Transverse colon (tissue), 4 donors: ENCODE data around the gene TOLLIP. TPM values are rescaled to one million over a fixed set of nuclear protein-coding genes. Genes with fewer than 3 reads are reported as not detected.
"Not testable (repeated sequence)": the region's sequence is repeated elsewhere in the genome, so short reads cannot be mapped to it uniquely, and the experiment has no call there.

Experiments used
- DNase-seq: peaks from one replicate; pipeline ENCODE4 v3.0.0-alpha.2; 2019
- H3K27ac ChIP-seq, 4 donors: fragments of 200-600 bp; sonication (generic); 2 replicates each; pipeline ENCODE4 v1.5.1; 2016 to 2018; ENCODE audit warnings: inconsistent platforms in 4 of 4
- H3K27me3 ChIP-seq: fragments of 200-600 bp; sonication (generic); 2 replicates; pipeline ENCODE4 v1.5.1; 2017; ENCODE audit warnings: inconsistent platforms
- H3K36me3 ChIP-seq, 4 donors: fragments of 200-600 bp; sonication (generic); 2 replicates each; pipeline ENCODE4 v1.5.1; 2017 to 2019; ENCODE audit warnings: inconsistent platforms in 4 of 4
- H3K4me1 ChIP-seq, 4 donors: fragments of 200-600 bp; sonication (generic); 2 replicates each; pipeline ENCODE4 v1.5.1; 2017 to 2020; ENCODE audit warnings: inconsistent platforms in 4 of 4
- H3K4me3 ChIP-seq, 4 donors: fragments of 200-600 bp; sonication (generic); 1 replicate in 1 of 4; 2 replicates in 3 of 4; pipeline versions ENCODE4 v1.5.1 to v1.6.1; 2017 to 2019; ENCODE audit warnings: inconsistent platforms in 4 of 4
- H3K9me3 ChIP-seq, 2 donors: fragments of 200-600 bp; sonication (generic); 2 replicates each; pipeline ENCODE4 v1.5.1; 2017 to 2019; ENCODE audit warnings: inconsistent platforms in 2 of 2
- EP300 ChIP-seq: sonication (generic); formaldehyde crosslinking; IDR thresholded peaks from one replicate; pipeline ENCODE4 v1.6.1; 2017; ENCODE audit warnings: antibody characterized with exemption, low read depth
- POLR2A ChIP-seq: fragments of 450-650 bp; IDR thresholded peaks from one replicate; pipeline ENCODE4 v1.6.1; 2016; ENCODE audit warnings: antibody characterized with exemption, mild to moderate bottlenecking, moderate library complexity
- POLR2AphosphoS5 ChIP-seq, 3 donors: sonication (generic); formaldehyde crosslinking; IDR thresholded peaks; one replicate each; pipeline ENCODE4 v1.6.1; 2016; ENCODE audit warnings: antibody characterized with exemption in 3 of 3
- WGBS, 2 donors: methylation state at CpG; one replicate each; pipeline ENCODE4 v1.1.5; 2018; ENCODE audit warnings: low coverage in 1 of 2; 5-methylcytosine and 5-hydroxymethylcytosine counted together
- in situ Hi-C, 4 donors: fragments of 200-750 bp; cut with MboI; loops; one replicate each; pipeline versions ENCODE4 v1.15.0 to v1.15.1; 2017; ENCODE audit warnings: low sequenced_read_pairs in 3 of 4, low pct_ligation_motif_present in 1 of 4, low pct_unique_long_range_greater_than_20kb in 1 of 4
- intact Hi-C: fragments of 100-400 bp; cut with DNase I; formaldehyde crosslinking; loops from one replicate; pipeline ENCODE4 v1.15.1; 2023; ENCODE audit warnings: low total_unique reads
- total RNA-seq, 4 donors: library from RNA; depleted of rRNA; stranded (reverse); fragments of >200 nt; gene quantifications; one replicate each; pipeline ENCODE4 v1.1.0, GENCODE V29; 2016
- TF ChIP-seq, protein P1 (sequence below), 5 experiments: fragments of 200-600 bp in 3 of 5; fragments of 450-650 bp in 2 of 5; sonication (generic) in 3 of 5; IDR thresholded peaks; 1 replicate in 2 of 5; 2 replicates in 3 of 5; pipeline ENCODE4 v1.5.1; 2016 to 2017; ENCODE audit warnings: antibody characterized with exemption in 5 of 5, inconsistent platforms in 3 of 5, mild to moderate bottlenecking in 2 of 5, moderate library complexity in 1 of 5

Gene TOLLIP
- total RNA-seq = 100 to 1,000 TPM in 1 of 4 donors, 10 to 100 TPM in 3; 25.9 to 132 (median 50.4) TPM

DNA sequence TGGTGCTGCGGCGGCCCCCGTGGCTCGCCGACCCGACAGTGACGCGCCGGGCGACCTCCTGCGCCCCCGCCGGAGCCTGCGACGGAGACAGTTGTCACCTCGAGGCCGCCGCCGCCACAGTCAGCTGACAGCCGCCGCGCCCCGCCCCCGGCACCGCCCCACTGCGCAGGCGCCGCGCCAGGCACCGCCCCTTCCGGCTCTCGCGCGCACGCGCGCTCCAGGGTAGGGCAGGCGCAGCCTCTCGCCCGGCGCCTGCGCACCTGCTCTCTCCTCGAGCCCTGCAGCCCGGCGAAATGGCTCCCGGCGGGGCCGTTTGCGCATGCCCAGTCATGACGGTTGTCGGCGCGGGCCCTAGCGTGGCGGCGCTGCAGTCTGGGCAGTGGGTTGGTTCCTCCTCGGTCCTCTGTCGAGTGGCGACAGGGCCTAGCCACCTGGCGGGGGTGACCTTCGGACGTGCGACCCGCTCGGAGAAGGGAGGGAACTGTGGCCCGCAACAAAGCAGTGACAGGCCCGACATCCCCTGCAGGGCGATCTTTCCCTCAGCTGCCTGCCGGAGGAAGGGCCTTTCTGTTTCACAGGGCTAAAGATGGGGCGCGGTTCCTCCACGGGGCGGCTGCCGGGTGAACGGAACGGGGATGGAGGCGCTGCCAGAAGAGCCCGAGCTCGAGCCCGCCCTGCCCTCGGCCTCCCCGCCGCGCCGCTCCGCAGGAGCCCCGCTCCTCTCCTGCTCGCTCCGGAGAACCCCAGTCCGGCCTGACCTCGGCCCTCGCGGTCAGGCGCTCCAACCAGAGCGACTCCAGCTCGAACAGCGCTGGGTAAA, at the start of gene TOLLIP:
Gene TOLLIP (minus strand): TSS at position 135 of the 820 bp plus-strand sequence. CDS start 134 bp downstream, at position 1.
- H3K36me3 ChIP-seq = no peaks in the 10 kb centered on the region
- intact Hi-C loops = loop anchor here (10.0 kb wide), 1 partner anchor 205 kb away; no protein-coding TSS in a partner anchor
- H3K4me1 ChIP-seq = peaks cover 15 to 53% (median 46%) of the 10 kb centered on the region in 4 donors
- WGBS, 2 donors = 4% methylated on average over 40 of the region's 97 CpGs; no CpG with 5 or more reads in 1 of the 2 donors
- H3K27me3 ChIP-seq = no peaks in the 10 kb centered on the region
- peak; percentile 97 for DNase-seq
- in situ Hi-C loops = no loop called here
- peak within 1 kb of the TSS; percentile 93 to 96 (median 94) for H3K27ac ChIP-seq
- no peaks in the 10 kb centered on the region for H3K9me3 ChIP-seq
- peak; percentile 80 to 88 (median 83) for TF ChIP-seq POLR2AphosphoS5 (IDR thresholded peaks at IDR 0.05)
- TF ChIP-seq POLR2A = peak; percentile 73
- TF ChIP-seq, protein P1, sequence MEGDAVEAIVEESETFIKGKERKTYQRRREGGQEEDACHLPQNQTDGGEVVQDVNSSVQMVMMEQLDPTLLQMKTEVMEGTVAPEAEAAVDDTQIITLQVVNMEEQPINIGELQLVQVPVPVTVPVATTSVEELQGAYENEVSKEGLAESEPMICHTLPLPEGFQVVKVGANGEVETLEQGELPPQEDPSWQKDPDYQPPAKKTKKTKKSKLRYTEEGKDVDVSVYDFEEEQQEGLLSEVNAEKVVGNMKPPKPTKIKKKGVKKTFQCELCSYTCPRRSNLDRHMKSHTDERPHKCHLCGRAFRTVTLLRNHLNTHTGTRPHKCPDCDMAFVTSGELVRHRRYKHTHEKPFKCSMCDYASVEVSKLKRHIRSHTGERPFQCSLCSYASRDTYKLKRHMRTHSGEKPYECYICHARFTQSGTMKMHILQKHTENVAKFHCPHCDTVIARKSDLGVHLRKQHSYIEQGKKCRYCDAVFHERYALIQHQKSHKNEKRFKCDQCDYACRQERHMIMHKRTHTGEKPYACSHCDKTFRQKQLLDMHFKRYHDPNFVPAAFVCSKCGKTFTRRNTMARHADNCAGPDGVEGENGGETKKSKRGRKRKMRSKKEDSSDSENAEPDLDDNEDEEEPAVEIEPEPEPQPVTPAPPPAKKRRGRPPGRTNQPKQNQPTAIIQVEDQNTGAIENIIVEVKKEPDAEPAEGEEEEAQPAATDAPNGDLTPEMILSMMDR (IDR thresholded peaks at IDR 0.05) = peak in 2 of 5 experiments; percentile 4 to 33
- no peak for TF ChIP-seq EP300
- H3K4me3 ChIP-seq = peak within 1 kb of the TSS; percentile 63 to 94 (median 88)

DNA sequence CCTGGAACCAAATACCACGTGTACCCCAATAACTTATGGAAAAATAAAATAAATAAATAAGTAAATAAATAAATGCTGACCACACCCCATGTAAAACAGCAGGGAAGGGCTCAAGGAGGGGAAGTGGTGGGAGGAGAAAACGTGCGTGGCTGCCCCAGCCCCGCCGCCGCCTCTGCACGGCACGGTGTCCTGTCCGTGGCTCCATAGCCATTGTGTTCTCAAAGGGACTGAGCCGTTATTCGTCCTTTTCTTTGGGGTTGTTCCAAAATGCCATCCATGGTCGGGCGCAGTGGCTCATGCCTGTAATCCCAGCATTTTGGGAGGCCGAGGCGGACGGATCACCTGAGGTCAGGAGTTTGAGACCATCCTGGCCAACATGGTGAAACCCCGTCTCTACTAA, 49.5 kb upstream of the TOLLIP start:
- DNase-seq, H3K4me3 ChIP-seq, H3K9me3 ChIP-seq, H3K36me3 ChIP-seq, H3K4me1 ChIP-seq, H3K27ac ChIP-seq, intact Hi-C loops, in situ Hi-C loops: not testable (repeated sequence)
- 83% methylated on average over 17 of the region's 17 CpGs; no CpG with 5 or more reads in 1 of the 2 donors for WGBS, 2 donors
- H3K27me3 ChIP-seq = peaks cover 11% of the 10 kb centered on the region

DNA sequence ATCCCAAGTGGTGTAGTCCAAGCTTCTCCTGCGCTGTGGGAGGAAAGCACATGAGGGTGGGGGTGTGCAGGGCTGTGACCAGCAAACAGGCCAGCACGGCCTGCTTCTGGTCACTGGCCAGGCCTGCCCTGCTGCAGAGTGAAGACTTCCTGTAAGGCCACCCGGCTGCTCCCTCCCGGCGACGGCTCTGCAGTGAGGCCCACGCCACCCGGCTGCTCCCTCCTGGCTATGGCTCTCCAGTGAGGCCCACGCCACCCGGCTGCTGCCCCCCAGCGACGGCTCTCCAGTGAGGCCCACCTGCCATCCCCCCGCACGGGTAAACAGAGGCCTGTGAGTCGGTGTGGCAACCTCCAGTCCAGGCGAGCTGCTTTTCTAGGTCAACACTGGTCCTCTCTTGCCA, 48.9 kb upstream of the TOLLIP start:
- Histone ChIP-seq H3K4me1 (peaks cover 0 to 6% (median 0%) of the 10 kb centered on the region in 4 donors), H3K36me3 (no peaks in the 10 kb centered on the region), H3K9me3 (no peaks in the 10 kb centered on the region), H3K27ac (no peak overlapping the region), H3K4me3 (no peak overlapping the region), H3K27me3 (peaks cover 11% of the 10 kb centered on the region)
- in situ Hi-C loops = no loop called here
- intact Hi-C loops = no loop called here
- TF ChIP-seq, protein P1 (IDR thresholded peaks at IDR 0.05) = no peak
- TF ChIP-seq POLR2AphosphoS5 (IDR thresholded peaks at IDR 0.05) (no peak), POLR2A (no peak), EP300 (no peak)
- WGBS, 2 donors = 65% methylated on average over 14 of the region's 16 CpGs; no CpG with 5 or more reads in 1 of the 2 donors
- DNase-seq = no peak

DNA sequence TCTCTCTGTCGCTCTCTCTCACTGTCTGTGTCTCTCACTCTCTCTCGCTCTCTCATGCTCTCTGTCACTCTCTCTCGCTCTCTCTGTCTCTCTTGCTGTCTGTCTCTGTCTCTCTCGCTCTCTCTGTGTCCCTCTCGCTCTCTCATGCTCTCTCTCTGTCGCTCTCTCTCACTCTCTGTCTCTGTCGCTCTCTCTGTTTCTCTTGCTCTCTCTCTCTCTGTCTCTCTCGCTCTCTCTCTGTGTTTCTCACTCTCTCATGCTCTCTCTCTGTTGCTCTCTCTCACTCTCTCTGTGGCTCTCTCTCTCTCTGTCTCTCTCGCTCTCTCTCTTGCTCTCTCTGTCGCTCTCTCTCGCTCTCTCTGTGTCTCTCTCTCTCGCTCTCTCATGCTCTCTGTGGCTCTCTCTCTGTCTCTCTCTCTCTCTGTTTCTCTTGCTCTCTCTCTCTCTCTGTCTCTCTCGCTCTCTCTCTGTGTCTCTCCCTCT, 47.1 kb upstream of the TOLLIP start:
- intact Hi-C loops = no loop called here
- in situ Hi-C loops = no loop called here
- TF ChIP-seq, protein P1 (IDR thresholded peaks at IDR 0.05) = no peak
- TF ChIP-seq POLR2A = no peak
- no peak for TF ChIP-seq EP300
- TF ChIP-seq POLR2AphosphoS5 (IDR thresholded peaks at IDR 0.05) = no peak
- no peaks in the 10 kb centered on the region for H3K9me3 ChIP-seq
- peaks cover 11% of the 10 kb centered on the region for H3K27me3 ChIP-seq
- peaks cover 0 to 6% (median 0%) of the 10 kb centered on the region in 4 donors for H3K4me1 ChIP-seq
- WGBS, 2 donors = 72 to 84% methylated on average over 8 to 13 of the region's 13 CpGs
- H3K4me3 ChIP-seq = no peak overlapping the region
- no peak overlapping the region for H3K27ac ChIP-seq
- DNase-seq = no peak
- no peaks in the 10 kb centered on the region for H3K36me3 ChIP-seq
